8988T (cell line): ENCODE data around the gene GNS.
"Not testable (repeated sequence)": the region's sequence is repeated elsewhere in the genome, so short reads cannot be mapped to it uniquely, and the experiment has no call there.

Experiments
- DNase-seq: peaks from one replicate; pipeline ENCODE4 v3.0.0; 2011

GNS gene

DNA sequence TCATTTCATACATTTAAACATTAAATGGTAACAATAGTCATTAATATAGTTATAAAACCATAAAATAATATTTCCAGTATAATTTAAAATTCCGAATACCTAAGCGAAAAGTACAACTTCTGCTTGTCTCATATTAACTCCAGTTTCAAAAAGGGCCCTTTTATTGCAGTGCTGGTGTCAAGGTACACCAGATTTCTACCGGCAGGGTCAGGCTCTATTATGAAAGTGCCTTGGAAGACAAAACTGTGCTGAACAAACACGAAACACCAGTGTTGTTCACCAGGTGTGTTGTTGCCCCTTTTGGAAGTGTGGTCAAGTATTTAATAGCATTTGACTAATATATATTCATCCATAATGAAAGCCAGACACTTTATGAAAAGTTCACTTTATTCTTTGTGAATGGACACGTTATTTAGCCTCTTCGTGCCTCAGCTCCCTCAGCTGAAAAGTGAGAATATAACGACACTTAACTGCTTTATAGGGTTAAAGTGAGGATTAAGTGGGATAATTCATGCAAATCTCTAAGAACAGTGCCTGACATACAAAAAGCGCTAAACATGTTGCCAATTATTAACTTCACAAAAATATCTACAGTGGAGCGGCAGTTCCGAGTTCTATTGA, 20.3 kb upstream of the GNS start:
- DNase-seq = no peak

DNA sequence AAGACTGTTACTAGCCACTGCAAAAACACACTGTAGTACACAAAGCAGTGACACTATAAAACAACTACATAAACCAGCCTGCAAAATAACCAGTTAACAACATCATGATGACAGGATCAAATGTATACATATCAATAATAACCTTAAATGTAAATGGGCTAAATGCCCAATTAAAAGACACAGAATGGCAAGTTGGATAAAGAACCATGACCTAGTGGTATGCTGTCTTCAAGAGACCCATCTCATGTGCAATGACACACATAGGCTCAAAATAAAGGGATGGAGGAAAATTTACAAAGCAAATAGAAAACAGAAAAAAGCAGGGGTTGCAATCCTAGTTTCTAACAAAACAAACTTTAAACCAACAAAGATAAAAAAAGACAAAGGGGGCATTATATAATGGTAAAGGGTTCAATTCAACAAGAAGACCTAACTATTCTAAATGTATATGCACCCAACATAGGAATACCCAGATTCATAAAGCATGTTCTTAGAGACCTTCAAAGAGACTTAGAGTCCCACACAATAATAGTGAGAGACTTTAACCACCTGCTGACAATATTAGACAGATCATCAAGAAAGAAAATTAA, 16.0 kb upstream of the GNS start:
- DNase-seq = not testable (repeated sequence)

DNA sequence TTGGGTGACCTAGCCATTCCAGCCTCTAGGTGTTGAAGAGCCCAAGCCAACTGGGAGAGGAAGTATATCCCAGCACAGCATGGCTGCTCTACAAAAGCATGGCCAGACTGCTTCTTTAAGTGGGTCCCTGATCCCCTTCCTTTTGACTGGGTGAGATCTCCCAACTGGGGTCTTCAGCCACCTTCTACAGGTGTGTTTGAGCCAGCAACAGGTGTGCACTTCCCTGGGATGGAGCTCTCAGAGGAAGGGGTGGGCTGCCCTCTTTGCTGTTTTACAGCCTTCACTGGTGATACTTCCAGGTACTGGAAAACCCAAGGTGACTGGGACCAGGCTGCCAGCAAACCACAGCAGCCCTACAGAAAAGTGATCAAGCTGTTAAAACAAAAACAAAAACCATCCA, 14.2 kb upstream of the GNS start:
- DNase-seq = no peak

DNA sequence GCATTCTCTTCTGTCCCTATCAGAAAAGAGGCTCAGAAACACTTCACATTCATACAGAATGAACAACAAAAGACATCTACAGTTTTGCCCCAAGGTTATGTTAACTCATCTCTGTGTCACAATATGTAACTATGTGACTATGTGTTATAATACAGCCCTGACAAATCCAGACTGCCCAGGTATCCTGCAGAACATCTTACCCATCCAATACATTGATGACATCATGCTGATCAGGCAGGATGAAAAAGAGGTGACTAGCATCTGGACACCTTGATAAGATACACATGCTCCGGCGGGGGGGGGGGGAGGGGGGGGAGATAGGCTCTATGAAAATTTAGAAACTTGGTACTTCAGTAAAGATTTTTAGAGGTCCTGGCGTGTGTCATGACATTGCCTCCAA, 8.3 kb upstream of the GNS start:
- DNase-seq = no peak

DNA sequence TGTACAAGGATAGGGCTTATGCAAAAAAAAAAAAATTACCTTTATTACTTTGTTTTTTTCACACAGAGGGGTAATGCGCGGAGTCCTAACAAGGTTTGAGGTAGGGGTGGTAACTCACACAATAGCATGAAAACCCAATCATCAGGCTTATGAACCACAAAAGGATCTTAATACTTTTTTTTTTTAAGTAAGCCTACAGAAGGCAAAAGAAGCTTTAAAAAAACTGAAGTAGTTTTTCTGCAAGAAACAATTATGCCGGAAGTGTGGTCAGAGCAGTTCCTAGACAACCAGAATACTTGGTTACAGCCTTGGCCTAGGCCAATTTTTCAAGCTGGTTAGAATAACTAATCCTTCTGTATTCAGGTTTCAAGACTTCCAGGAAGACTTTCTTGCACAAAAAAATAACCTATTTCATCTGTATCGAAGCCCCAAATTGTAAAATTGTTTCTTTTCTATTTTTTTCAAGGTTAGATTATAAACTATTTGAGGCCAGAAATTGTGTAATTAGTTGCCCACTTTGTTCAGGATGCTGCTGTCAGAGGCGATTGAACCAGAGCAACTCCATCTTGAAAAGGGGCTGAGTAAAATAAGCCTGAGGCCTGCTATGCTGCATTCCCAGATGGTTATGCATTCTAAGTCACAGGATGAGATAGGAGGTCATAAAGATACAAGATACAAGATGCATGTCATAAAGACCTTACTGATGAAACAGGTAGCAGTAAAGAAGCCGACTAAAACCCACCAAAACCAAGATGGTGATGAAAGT, 1.8 kb upstream of the GNS start:
- DNase-seq = no peak

DNA sequence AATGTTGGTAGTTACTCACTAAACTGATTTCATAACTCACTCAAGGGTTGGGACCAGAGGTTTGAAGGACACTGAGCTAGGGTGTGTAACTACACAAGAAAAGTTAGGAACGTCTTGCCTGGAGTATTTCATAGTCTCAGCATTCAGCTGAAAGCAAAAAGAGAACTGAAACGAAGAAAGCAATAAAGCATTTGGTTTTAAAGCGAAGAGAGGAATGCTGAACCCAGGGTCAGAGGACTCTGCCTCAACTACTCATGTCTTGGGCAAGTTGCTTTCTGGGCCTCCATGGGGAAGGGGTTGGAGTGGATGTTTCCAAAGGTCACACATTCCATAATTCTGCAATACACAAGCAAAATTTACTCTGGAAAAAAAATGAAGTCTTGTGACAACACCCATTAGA, 1.4 kb downstream of the GNS start:
- DNase-seq = no peak

DNA sequence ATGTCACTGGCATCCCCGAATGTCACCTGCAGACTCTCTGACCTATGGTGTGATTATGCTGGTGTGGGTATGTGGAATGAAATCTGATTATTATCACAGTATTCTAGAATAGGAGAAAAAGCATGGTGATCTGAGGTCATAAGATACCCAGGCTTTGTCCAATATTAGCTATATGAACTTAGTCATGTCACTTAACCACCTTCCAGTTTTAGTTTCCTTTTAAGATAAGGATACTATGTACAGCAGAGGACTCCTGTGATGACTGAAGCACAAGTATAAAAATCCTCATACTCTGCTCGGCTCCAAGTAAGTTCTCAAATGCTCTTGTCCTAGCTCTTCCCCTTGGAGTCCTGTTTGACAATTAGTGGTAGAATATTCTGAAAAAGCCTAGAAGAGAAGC, 2.8 kb downstream of the GNS start:
- DNase-seq = no peak

DNA sequence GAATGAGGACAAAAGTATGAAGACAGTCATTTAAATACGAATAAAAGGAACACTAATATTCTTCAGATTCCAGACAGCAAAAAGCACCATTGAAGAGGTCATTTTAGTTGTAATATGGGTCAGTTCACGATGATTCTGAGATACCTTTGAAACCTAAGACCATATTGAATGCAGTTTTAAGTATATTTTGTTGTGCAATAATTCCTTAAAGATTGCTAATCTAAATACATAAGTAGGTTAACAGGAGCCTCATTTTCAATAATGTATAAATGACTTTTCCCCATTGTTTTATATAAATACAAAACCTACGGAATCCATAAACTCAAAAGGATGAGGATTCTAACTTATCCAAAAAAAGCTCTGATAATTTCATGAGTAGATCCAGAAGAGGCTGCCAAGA, 5.8 kb downstream of the GNS start:
- no peak for DNase-seq

DNA sequence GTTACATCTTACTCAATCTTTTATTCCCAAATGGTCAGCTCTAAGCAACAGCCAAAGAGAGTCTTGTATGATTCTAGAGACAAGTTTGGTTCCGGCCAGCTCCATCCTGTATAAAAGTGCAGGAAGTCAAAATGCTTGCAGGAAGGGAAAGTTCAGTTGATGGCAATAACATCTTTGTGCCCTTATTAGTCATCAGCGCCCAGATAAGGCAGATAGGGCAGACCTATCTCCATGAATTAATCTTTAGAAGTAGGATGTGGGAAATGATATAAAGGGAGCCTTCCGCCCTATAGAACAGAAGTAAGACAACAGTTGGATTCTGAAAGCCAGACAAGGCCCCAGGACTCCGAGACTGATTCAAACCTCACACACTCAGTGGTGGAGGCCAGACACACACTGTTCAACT, 6.4 kb downstream of the GNS start:
- DNase-seq = no peak

DNA sequence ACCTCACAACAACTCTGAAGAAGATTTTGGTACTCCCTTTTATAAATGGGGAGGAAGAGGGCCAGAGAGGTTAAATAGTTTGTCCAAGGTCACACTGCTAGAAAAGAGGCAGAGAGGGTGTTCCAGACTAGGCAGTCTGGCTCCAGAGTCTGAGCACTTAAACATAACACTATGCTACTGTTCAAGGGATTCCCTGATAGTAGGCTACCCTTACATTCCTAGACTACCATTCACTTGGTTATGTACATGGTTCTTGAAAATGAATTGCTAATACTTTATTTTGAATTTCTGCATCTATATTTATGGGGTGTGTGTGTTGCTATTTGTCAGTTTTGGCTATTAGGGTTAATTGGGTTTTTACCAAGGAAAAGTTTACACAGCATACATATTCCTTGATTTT, 7.2 kb downstream of the GNS start:
- DNase-seq = no peak

DNA sequence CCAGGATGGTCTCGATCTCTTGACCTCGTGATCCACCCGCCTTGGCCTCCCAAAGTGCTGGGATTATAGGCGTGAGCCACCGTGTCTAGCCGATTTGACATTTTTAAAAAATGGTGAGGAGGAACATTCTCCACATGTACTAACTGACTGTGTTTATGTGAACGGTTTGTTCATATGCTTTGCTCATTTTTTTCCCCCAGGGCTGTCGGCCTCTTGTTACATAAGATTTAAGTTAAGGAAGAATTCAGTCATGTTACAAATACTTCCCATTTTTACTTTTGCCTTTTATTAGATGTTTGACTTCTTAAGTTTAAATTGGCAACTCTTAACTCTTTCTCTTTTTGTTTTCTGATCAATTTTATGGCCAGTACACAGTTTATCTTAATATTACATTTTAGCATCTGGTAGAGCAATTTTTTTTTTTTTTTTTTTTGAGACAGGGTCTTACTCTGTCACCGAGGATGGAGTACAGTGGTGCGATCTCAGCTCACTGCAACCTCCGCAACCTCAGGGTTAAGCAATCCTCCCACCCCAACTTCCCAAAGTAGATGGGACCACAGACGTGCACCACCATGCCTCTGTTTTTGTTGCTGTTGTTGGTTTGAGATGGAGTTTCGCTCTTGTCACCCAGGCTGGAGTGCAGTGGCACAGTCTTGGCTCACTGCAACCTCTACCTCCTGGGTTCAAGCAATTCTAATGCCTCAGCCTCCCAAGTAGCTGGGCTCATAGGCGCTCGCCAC, 9.6 kb downstream of the GNS start:
- no peak for DNase-seq

DNA sequence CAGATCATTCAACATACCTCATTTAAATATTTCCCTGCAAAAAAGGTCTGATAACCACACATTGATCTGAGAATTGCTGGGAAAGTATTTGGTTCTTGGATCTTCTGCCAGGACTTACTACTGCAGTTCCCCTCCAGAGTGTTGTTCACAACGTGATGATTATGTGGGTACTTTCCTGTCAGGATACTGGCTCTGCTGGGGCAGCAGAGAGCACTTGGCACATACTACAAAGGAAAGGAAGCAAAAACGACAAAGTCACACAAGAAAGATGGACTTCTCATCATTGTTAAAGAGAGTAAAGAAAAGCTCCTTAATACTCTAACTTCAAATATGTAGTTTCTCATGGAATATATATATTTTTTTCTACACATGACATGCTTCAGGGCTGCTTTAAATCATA, 11.5 kb downstream of the GNS start:
- DNase-seq = no peak

DNA sequence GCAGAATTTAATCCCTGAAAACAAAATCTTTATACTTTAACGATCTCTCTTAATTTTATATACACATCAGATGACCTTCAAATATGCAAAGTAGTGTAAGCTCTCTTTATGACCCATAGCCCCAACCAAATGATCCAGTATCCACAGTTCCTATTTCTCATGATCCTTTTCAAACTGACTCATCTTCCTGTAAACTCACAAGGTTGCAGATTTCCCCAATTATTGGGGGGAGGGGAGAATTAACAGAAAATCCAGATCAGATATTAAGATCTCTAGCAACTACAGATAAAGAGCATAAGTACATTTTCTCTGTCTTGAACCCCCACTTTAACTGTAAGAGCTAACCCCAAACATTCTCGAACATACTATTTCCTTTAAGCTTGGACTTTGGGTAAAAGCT, 12.5 kb downstream of the GNS start:
- no peak for DNase-seq

DNA sequence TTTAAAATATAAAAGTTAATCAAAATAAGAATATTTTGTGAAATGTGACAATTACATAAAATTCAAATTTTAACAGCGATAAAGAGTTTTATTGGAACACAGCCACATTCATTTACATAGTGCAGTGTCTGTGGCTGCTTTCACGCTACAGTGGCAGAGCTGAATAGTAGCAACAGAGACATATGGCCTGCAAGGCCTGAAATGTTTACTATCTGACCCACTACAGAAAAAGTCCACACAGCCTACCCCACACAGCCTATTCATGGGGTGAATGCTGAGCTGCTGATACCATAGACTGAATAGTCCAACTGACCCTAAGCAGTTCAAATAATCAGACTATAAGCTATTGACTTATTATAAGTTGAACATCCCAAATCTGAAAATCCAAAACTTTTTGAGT, 13.2 kb downstream of the GNS start:
- DNase-seq = no peak

DNA sequence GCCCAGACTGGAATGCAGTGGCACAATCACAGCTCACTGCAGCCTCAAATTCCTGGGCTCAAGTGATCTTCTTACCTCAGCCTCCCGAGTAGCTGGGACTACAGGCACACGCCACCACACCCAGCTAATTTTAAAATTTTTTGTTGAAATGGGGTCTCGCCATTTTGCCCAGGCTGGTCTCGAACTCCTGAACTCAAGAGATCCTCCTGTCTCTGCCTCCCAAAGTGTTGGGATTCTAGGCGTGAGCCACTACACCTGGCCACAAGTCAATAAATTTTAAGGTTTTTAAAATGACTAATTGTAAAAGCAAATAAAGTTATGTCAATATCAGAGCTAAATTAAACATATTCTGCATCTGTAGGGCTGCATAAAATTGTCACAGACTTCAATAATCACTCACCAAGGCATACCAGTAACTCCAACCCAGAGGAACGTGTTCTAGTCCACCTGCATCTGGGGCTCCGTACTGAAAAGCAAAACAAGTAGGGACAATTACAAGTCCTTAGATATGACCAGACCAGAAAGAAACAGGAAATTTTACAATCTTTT, 13.9 kb downstream of the GNS start:
- DNase-seq = no peak

DNA sequence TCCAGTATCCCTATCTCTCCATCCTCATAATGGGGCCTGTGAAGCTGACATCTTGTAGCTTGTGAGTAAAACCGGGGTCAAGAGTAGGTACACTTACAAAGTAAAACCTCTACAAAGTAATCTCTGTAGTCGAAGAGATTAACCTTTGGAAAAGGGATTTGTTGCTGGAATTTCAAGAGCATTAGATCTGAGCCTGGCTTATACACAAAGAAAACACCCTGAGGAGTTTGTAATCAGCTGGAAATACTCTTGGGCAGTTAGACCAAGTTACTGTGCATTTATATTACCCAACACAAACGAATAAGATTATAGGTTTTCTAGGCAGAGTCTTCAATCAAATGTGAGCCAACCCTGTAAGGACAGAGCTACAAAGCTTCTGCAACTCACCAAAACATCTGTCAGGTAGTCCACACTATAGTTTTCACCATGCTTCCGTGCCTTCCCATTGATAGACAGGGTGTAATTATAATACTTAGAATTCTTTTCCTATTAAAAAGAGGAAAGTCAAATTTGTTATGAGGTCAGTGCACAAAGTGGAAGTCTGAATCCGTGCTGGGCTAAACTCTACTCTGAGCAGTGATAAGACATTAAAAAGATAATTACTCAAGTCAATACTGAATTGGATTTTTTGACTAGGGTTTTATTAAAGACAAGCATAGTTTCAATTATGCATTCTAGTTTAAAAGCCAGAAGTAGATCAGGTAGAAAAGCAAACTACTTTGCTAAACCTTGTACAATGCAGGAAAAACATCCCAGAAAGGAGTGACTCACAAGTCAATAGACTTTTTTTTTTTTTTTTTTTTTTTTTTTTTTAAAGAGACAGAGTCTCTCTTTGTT, 14.6 kb downstream of the GNS start:
- no peak for DNase-seq

DNA sequence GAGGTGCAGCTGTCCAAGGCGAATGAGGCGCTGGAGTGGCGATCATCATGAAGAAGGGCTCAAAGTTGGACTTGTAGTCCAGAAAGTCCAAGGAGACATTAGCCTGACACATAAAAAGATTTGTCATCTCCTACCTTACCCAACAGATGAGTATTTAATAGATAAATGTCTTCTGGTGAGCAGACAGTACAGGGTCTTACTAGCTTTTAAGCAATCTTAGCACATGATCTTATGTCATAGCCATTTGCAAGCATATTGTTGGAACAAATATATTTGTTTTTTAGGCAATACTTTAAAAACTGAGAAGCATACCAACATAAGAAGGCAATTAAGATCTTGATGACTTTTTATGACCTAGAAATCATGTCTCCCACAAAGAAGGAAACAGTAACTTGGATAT, 16.0 kb downstream of the GNS start:
- DNase-seq = no peak

DNA sequence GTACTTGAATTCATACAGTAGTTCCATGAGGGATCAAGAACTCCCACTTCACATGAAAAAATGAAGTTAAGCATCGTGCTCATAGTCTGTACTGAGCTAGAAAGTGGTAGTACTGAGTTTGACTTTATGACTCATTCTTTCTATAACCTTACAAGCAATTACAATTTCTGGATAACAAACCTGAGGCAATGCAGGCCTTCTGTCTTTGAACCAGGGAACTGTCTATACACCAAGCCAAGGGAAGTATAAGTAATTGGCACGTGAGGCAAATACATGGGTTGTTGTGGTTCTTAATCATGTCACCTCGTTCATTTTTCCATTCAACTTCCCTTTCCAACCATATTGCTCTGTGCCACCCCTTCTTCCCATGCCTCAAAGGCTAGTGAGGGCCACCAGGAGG, 16.8 kb downstream of the GNS start:
- DNase-seq = no peak

DNA sequence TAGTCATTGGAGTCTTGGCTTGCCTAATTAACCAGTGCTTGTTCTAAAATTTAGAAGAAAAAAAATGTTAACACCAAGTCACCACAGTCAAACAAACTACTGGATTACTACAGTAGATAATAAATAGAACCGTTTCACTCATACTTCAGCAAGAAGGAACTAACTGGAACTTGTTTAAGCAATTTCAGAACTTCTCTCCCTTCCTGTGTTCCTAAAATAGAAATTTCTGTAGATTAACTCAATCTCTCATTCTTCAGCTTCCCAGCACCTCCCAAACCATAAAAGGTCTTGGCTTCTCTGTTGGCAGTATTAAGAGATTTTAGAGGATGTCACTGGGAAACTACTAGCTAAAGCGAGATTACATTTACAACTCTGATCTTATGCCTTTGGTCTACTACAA, 18.6 kb downstream of the GNS start:
- no peak for DNase-seq

DNA sequence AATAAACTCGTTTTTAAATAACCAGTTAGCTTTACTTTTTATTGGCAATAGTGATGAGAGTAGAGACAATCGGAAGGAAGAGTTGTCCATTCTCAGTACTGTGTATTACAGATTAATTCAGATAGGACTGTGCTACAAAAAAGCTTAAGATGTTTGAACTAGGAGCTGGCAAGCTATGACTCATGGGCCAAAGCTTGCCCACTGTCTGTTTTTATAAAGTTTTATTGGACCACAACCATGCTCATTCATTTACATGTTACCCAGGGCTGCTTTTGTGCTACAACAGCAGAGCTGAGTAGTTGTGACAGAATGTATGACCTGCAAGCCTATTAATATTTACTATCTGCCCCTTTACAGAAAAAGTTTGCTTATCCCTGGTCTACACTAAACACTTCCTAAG, 19.4 kb downstream of the GNS start:
- no peak for DNase-seq

DNA sequence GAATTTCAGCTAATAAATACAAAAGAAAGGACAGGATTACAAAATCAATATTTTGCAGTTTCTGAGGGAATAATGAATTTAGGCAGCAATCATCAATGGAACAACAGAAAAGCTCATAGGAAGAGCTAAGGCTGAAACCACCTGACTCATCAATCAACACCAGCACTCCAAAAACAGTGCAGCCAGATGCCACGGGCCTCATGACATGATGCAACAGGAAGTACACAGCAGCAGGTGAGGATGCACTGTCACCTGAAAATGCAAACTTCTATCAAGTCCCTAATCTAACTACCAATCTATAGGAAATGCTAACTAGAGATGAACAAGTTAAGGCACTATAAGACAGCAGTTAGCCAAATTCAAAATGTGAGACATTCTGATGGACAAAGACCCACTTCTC, 21.7 kb downstream of the GNS start:
- no peak for DNase-seq

DNA sequence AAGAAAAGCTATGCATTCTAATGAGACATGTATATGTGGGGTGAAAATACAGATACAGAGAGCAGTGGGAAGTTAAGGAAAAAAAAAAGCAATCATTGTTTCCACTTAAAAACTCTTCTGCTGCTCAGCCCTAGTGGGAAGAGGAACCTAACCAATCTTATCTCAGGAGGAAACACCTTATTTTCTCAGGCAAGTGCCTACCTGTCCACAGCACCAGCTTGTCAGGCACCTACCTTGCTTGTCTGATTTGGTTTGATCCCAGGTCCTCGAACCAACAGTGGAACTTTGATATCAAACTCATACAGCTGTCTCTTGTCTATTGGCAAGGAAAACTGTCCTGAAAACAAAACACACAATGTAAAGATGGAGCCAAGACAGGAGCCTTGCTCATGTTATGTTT, 22.4 kb downstream of the GNS start:
- no peak for DNase-seq

DNA sequence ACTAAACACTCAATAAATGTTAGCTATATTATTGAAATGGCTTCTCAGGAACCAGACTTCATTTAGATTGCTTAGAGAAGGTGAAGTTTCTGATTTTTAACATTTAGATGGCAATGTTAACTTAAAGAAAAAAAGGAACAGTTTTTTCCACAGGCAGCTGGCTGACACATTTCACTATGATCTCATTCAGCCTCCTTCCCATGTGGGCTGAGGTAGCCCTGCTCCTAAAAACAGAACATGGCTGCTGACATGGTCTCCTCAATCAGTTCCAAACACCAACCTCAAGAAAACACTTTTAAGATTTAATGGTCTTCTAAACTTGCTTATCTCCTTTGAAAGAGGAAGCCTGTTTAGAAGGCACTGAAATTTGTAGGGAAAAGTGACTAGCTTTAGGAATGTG, 23.8 kb downstream of the GNS start:
- no peak for DNase-seq
